IMR-90 (cell line): ENCODE results near the gene APP.

Source experiments
- BHLHE40 ChIP-seq: fragments of 150-350 bp; IDR thresholded peaks from 2 replicates; pipeline ENCODE4 v1.6.1; 2016; ENCODE audit warnings: mild to moderate bottlenecking, low read depth, low read length
- CEBPB ChIP-seq: IDR thresholded peaks from 2 replicates; pipeline ENCODE4 v1.6.1; 2012; ENCODE audit warnings: low read depth, low read length, improper control_type of control experiment
- CHD1 ChIP-seq: IDR thresholded peaks from 2 replicates; pipeline ENCODE4 v1.6.1; 2012; ENCODE audit warnings: low read depth, low read length, improper control_type of control experiment
- CTCF ChIP-seq: conservative IDR thresholded peaks from 2 replicates; pipeline ENCODE4 v1.5.1; 2012; ENCODE audit warnings: mild to moderate bottlenecking, low read depth, low read length, improper control_type of control experiment
- FOS ChIP-seq: fragments of 150-350 bp; IDR thresholded peaks from 2 replicates; pipeline ENCODE4 v1.6.1; 2016; ENCODE audit warnings: low read depth, low read length
- MAZ ChIP-seq: IDR thresholded peaks from 2 replicates; pipeline ENCODE4 v1.6.1; 2012; ENCODE audit warnings: low read depth, mild to moderate bottlenecking, low read length, improper control_type of control experiment, moderate library complexity, borderline replicate concordance
- NFE2L2 ChIP-seq: fragments of 150-350 bp; IDR thresholded peaks from 2 replicates; pipeline ENCODE4 v1.6.1; 2016; ENCODE audit warnings: low read depth, mild to moderate bottlenecking, low read length
- POLR2A ChIP-seq: IDR thresholded peaks from 2 replicates; pipeline ENCODE4 v1.6.1; 2012; ENCODE audit warnings: mild to moderate bottlenecking, low read depth, low read length
- RAD21 ChIP-seq: IDR thresholded peaks from 2 replicates; pipeline ENCODE4 v1.6.1; 2012; ENCODE audit warnings: low read length, improper control_type of control experiment
- RFX5 ChIP-seq: IDR thresholded peaks from 2 replicates; pipeline ENCODE4 v1.8.0; 2012; ENCODE audit warnings: low read depth, mild to moderate bottlenecking, low read length, moderate library complexity
- SMC3 ChIP-seq: fragments of 150-350 bp; IDR thresholded peaks from 2 replicates; pipeline ENCODE4 v1.6.1; 2016; ENCODE audit warnings: low read depth, mild to moderate bottlenecking, antibody characterized with exemption, low read length, moderate library complexity
- TF ChIP-seq, protein P1 (sequence below): fragments of 150-350 bp; IDR thresholded peaks from 2 replicates; pipeline ENCODE4 v1.6.1; 2017; ENCODE audit warnings: mild to moderate bottlenecking, antibody characterized with exemption, low read length, low read depth
- TF ChIP-seq, protein P2 (sequence below): fragments of 150-350 bp; IDR thresholded peaks from 2 replicates; pipeline ENCODE4 v1.6.1; 2016; ENCODE audit warnings: low read depth, mild to moderate bottlenecking, low read length, moderate library complexity, borderline replicate concordance

GRCh38 chr21:26195708-26196107 is 25.1 kb upstream of the APP start:
- no peak for TF ChIP-seq BHLHE40
- TF ChIP-seq CTCF: no peak
- TF ChIP-seq MAZ: no peak
- no peak for TF ChIP-seq RFX5
- no peak for TF ChIP-seq POLR2A
- TF ChIP-seq CHD1: no peak
- no peak for TF ChIP-seq FOS
- TF ChIP-seq NFE2L2: no peak
- no peak for TF ChIP-seq SMC3
- TF ChIP-seq, protein P1, sequence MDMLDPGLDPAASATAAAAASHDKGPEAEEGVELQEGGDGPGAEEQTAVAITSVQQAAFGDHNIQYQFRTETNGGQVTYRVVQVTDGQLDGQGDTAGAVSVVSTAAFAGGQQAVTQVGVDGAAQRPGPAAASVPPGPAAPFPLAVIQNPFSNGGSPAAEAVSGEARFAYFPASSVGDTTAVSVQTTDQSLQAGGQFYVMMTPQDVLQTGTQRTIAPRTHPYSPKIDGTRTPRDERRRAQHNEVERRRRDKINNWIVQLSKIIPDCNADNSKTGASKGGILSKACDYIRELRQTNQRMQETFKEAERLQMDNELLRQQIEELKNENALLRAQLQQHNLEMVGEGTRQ: no peak
- TF ChIP-seq, protein P2, sequence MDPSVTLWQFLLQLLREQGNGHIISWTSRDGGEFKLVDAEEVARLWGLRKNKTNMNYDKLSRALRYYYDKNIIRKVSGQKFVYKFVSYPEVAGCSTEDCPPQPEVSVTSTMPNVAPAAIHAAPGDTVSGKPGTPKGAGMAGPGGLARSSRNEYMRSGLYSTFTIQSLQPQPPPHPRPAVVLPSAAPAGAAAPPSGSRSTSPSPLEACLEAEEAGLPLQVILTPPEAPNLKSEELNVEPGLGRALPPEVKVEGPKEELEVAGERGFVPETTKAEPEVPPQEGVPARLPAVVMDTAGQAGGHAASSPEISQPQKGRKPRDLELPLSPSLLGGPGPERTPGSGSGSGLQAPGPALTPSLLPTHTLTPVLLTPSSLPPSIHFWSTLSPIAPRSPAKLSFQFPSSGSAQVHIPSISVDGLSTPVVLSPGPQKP: no peak
- no peak for TF ChIP-seq CEBPB
- no peak for TF ChIP-seq RAD21
